IPS DF 19.7 (cell line): Measurements from ENCODE around the gene LRRD1.
"Not testable (repeated sequence)": the region's sequence is repeated elsewhere in the genome, so short reads cannot be mapped to it uniquely, and the experiment has no call there.

Experiments
- DNase-seq: peaks from one replicate; pipeline ENCODE4 v3.0.0-alpha.2; 2013; ENCODE audit warnings: low read depth, low spot score

The LRRD1 gene

GRCh38 chr7:92178928-92179924 lies at the start of gene LRRD1:
LRRD1 (minus strand) TSS chr7:92179142; CDS start chr7:92165202, 13,940 bp downstream.
- peak; percentile 57 for DNase-seq

DNA sequence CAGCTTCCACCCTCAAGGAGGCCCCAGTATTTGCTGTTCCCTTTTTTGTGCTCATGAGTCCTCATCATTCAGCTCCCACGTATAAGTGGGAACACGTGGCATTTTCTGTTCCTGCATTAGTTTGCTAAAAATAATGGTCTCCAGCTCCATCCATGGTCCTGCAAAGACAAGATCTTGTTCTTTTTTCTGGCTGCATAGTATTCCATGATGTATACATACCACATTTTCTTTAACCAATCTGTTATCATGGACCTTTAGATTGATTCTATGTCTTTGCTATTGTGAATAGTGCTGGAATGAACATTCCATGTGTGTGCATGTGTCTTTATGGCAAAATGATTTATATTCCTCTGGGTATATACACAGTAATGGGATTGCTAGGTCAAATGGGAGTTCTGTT lies 49.8 kb upstream of the LRRD1 start:
- no peak for DNase-seq

DNA sequence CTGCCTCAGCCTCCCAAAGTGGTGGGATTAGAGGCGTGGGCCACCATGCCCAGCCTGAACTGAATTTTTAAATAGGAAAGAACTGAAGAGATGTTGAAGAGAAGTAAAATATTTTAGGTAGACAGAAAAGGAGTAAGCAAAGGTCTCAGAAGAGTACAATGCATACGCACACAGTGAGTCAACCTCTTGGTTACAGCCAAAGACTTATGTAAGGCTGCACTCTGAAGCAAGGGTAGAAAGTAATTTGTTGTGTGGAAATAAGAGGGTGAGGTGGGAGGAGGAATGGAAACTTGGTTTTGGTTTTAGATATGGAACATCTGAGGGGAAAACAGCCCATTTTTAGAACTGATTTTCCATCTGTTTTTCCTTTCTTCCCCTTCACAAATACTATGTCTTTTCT lies 49.2 kb upstream of the LRRD1 start:
- no peak for DNase-seq

DNA sequence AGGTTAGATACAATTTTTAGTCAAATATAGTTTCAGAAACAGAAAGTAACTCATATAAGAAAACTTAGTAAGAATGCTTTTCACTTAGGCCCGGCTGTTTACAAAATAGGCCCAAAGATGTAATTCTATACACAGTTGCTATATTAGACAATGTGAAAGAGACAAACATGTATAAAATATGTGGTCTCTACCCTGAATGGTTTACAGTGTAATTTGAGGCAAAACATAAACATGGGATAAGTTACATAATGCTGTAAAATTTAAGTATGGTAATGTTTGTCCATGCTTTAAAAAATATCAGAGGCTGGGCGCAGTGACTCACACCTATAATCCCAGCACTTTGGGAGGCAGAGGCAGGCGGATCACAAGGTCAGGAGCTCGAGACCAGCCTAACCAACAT lies 48.0 kb upstream of the LRRD1 start:
- DNase-seq, result no peak

DNA sequence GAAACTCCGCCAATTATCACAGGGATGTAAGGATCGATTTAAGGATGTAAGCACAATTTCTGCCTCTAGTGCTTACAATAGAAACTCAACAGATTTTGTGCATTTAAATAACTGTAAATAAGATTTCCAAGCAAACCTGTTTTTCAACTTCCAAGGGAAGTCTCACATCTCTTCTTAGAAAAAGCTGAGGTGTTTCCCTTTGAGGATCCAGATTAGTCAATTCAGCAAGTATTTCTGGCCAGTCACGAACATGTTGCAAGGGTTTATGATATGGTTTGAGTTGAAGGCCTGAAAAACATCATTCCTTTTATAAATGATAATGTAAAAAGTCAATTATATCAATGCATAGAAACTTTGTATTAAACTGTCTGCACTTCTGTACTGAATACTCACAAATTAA lies 42.8 kb upstream of the LRRD1 start:
- no peak for DNase-seq

DNA sequence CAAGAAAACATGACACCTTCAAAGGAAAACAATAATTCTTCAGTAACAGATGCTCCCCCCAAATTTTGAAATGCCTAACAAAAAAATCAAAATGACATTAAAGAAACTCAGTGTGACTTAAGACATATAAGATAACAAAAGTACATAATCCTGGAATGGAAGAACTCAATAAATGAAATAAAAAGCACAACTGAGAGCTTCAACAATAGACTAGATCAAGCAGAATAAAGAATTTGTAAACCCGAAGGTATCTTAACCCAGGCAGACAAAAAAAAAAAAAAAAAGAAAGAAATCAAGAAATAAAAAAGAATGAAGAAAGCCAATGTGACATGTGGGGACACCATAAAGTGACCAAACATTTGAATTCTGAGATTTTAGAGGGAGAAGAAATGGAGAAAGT lies 27.7 kb upstream of the LRRD1 start:
- DNase-seq, result no peak

DNA sequence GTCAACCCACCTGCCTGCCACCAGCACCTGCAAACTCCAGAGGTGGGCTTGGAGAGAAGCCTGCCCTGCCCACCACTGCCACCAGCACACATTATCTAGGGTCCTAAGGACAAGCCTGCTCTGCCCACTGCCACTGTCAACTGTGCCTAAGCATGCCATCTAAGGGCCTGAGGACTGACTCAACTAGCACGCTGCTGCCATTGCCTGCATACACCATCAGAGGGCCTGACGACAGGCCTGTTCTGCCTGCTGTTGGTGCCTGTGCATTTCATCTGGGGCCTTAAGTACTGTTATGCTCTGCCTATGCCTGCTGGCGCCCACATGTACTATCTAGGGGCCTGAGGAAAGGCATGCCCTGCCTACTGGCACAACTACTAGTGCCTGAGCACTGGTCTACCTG lies 27.0 kb upstream of the LRRD1 start:
- no peak for DNase-seq

DNA sequence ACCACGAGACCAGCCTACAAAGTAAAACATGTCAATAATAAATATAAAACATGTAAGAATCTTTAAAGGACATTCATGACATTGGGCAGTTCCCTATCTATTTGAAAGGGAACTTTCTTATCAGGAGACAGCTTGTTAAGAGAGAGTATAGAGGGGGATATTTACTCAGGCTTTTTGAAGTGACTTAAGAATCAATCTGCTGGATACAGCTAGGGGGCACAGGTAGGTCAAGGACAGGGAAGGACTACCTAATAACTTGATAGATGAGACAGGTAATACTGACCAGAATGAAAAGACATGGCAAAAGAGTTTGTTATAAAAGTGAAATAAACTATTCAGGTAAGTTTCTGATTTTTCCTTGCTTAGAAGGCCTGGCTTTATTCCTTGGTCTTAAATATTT lies 21.8 kb upstream of the LRRD1 start:
- no peak for DNase-seq

DNA sequence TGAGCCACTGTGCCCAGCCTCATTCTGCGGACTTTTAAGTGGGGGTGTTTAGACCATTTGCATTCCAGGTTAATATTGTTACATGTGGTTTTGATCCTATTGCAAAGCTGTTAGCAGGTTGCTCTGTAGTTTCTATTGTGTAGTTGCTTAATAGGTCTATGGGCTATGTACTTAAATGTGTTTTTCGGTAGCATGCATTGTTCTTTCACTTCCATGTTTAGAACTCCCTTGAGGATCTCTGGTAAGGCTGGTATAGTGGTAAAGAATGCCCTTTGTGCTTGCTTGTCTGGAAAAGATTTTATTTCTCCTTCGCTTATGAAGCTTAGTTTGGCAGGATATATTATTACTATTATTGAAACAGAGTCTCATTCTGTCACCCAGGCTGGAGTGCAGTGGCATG lies 13.4 kb upstream of the LRRD1 start:
- no peak for DNase-seq

GRCh38 chr7:92189246-92189645 lies 10.3 kb upstream of the LRRD1 start:
- DNase-seq, result not testable (repeated sequence)

DNA sequence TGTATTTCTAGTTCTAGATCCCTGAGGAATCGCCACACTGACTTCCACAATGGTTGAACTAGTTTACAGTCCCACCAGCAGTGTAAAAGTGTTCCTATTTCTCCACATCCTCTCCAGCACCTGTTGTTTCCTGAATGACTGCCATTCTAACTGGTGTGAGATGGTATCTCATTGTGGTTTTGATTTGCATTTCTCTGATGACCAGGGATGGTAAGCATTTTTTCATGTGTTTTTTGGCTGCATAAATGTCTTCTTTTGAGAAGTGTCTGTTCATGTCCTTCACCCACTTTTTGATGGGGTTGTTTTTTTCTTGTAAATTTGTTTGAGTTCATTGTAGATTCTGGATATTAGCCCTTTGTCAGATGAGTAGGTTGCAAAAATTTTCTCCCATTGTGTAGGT lies 5.4 kb upstream of the LRRD1 start:
- DNase-seq, result not testable (repeated sequence)

DNA sequence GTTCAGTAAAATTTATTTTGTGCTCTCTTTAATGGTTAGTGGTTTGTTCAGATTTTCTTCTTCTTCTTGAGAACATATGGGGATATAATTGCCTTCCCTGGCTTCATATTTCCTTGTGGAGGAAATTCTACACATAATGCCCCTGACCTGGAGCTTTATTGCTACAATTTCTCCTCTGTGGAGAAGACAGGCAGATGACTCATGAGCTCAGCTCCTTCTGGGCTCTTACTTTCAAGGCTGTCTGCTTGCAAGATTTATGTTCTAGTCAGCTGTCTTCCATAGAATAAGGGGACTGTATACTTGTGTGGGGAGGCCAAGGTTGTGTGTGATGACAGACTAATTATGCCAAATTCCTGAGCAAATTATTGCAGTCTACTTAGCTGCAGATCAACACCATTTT lies 1.6 kb downstream of the LRRD1 start:
- DNase-seq, result no peak

DNA sequence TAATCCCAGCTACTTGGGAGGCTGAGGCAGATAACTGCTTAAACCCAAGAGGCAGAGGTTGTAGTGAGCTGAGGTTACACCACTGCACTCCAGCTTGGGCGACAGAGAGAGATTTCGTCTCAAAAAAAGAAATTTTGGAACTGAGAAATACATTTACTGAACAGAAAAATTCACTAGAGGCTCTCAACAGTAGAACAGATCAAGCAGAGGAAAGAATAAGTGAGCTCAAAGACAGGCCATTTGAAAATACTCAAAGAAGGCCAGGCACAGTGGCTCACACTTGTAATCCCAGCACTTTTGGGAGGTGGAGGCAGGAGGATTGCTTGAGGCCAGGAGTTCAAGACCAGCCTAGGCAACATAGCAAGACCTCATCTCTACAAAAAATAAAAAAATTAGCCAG lies 9.4 kb downstream of the LRRD1 start:
- DNase-seq, result not testable (repeated sequence)

GRCh38 chr7:92161271-92161670 lies 17.7 kb downstream of the LRRD1 start:
- no peak for DNase-seq

GRCh38 chr7:92158660-92159575 lies 20.0 kb downstream of the LRRD1 start:
- no peak for DNase-seq

- DNase-seq, result no peak
Measured at GRCh38 chr7:92156990-92157389, 22.0 kb downstream of the LRRD1 start.

DNA sequence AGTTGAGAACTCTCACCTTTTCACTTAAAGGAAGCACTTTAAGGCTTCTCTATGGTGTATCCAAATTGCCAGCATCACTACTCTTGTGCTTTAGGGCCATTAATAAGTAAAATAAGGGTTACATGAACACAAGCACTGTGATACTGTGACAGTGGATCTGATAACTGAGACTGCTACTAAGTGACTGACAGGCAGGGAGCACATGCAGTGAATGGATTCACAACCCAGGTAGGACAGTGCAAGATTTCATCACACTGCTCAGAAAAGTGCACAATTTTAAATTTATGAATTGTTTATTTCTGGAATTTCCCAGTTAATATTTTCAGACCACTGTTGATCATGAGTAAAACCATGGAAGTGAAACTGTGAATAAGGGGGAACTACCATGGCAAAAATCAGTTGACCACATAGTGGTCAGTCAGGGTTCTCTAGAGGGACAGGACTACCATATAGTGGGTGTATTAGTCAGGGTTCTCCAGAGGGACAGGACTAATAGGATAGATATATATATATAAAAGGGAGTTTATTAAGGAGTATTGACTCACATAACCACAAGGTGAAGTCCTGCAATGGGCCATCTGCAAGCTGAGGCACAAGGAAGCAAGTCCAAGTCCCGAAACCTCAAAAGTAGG lies 23.7 kb downstream of the LRRD1 start:
- no peak for DNase-seq

DNA sequence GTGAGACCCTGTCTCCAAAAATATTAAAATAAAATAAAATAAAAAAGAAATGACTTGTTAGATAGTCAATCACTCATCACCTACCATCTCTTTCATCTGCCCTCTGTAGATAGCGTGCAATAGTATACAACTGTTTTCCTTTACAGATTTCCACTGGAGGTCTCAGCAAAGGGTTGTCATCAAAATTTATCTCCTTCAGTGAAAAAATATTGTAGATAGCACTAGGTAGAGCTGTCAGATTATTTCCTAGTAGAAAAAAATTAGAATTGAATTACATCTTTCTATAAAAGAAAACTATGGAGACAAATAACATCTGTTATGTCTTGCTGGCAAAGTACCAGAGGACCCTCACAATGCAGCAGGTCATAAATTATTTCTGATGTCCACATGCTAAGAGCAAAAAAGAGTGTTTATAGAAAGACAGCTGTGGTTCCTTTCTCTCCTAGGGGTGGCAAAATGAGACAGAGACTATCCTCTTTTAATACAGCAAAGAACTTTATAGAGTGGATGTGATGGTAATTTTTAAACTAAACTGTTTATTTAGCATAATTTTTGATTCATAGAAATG lies 28.4 kb downstream of the LRRD1 start:
- no peak for DNase-seq

DNA sequence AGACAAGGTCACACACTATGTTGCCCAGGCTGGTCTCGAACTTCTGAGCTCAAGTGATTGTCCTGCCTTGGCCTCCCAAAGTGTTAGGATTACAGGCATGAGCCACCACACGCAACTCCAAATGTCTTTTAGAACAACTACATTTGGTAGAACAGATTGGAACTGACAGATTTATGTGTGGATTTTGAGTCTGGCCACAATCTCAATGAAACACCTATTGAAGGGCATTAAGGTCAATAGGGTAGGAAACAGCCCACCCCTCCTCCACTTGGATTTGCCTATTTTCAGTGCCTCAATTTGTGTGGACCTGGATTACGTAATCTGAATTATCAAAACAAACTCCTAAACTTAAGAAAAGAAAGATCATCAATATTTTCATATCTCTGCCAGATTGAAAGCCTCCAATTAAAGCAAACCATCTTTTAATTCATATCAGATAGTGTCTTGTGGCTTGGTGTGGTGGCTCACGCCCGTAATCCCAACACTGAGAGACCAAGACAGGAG lies 29.2 kb downstream of the LRRD1 start:
- DNase-seq, result no peak

- not testable (repeated sequence) for DNase-seq
Measured at GRCh38 chr7:92143192-92143880, 35.6 kb downstream of the LRRD1 start.

DNA sequence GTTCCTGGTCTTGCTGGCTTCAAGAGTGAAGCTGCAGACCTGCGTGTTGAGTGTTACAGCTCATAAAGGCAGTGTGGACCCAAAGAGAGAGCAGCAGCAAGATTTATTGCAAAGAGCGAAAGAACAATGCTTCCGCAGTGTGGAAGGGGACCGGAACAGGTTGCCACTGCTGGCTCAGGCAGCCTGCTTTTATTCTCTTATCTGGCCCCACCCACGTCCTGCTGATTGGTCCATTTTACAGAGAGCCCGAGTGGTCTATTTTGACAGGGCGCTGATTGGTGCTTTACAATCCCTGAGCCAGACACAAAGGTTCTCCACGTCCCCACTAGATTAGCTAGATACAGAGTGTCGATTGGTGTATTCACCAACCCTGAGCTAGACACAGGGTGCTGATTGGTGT lies 36.2 kb downstream of the LRRD1 start:
- not testable (repeated sequence) for DNase-seq
